Measurements from ENCODE around the gene CRY2.
A peak's percentile ranks its signal among the peaks of the same experiment; 100 is the strongest.
"Not testable (repeated sequence)": the region's sequence is repeated elsewhere in the genome, so short reads cannot be mapped to it uniquely, and the experiment has no call there.

The CRY2 gene

GRCh38 chr11:45900916-45901617 lies 53.8 kb downstream of the CRY2 start:
- no peak for DNase-seq

- no peak for DNase-seq
Measured at GRCh38 chr11:45901626-45902025, 54.4 kb downstream of the CRY2 start.

GRCh38 chr11:45902452-45903380 lies 55.4 kb downstream of the CRY2 start:
- DNase-seq = no peak

GRCh38 chr11:45904309-45904915 lies 57.1 kb downstream of the CRY2 start:
- DNase-seq = no peak

GRCh38 chr11:45905095-45905494 lies 57.8 kb downstream of the CRY2 start:
- no peak for DNase-seq

GRCh38 chr11:45905576-45905975 lies 58.3 kb downstream of the CRY2 start:
- DNase-seq = not testable (repeated sequence)

GRCh38 chr11:45906096-45906682 lies 58.9 kb downstream of the CRY2 start:
- no peak for DNase-seq

- no peak for DNase-seq
Measured at GRCh38 chr11:45906965-45907611, 59.8 kb downstream of the CRY2 start, which contains the start of gene FREY1. Gene FREY1, minus strand, starts transcription at chr11:45907271. Its CDS starts 26 bp downstream, at chr11:45907245.

GRCh38 chr11:45907911-45908370 lies 60.7 kb downstream of the CRY2 start:
- no peak for DNase-seq

GRCh38 chr11:45909594-45910475 lies 62.6 kb downstream of the CRY2 start:
- DNase-seq = no peak

- DNase-seq = no peak
Measured at GRCh38 chr11:45910623-45911022, 63.3 kb downstream of the CRY2 start.

- DNase-seq = no peak
Measured at GRCh38 chr11:45913514-45913913, 66.2 kb downstream of the CRY2 start.

GRCh38 chr11:45913942-45914635 lies 66.8 kb downstream of the CRY2 start:
- no peak for DNase-seq

- no peak for DNase-seq
Measured at GRCh38 chr11:45915446-45915845, 68.2 kb downstream of the CRY2 start.

GRCh38 chr11:45917286-45917622 lies 70.0 kb downstream of the CRY2 start:
- no peak for DNase-seq

GRCh38 chr11:45917623-45918330 lies 70.5 kb downstream of the CRY2 start, which contains the start of gene PEX16:
Gene PEX16, minus strand, starts transcription at chr11:45917877. Its CDS starts 66 bp downstream, at chr11:45917811.
- peak; percentile 96 for DNase-seq

GRCh38 chr11:45918331-45918941 lies 71.2 kb downstream of the CRY2 start:
- DNase-seq = peak; percentile 72

- no peak for DNase-seq
Measured at GRCh38 chr11:45918962-45919675, 71.8 kb downstream of the CRY2 start.

All from NCI-H526 treated with DMSO at 0.1 percent for 48 hours (cell line).